HEK293 (cell line): Measurements from ENCODE around the gene MS4A15.

Experiments used
- CTCF ChIA-PET: fragments of 350-600 bp; formaldehyde crosslinking; extraction: SDS; loops from one replicate; lab custom pipeline; 2021; ENCODE audit warnings: antibody characterized with exemption; lab: Yijun Ruan, JAX
- POLR2A ChIA-PET: fragments of 300-600 bp; formaldehyde crosslinking; extraction: SDS; loops from one replicate; lab custom pipeline; 2020; ENCODE audit warnings: antibody characterized with exemption, inconsistent platforms; lab: Yijun Ruan, JAX
- H3K27ac ChIP-seq: fragments of 200-500 bp; sonication (Bioruptor generic); 2 replicates; pipeline ENCODE4 v1.5.1; 2014; ENCODE audit warnings: low read depth, low read length, control low read depth, inconsistent platforms; ENCODE audit errors: extremely low read depth
- H3K36me3 ChIP-seq, 2 experiments: fragments of 200-500 bp in 1 of 2; sonication (Bioruptor generic) in 1 of 2; 1 replicate in 1 of 2; 2 replicates in 1 of 2; pipeline ENCODE4 v1.5.1; 2014 to 2017; ENCODE audit warnings: inconsistent platforms in 2 of 2, low read length in 2 of 2; ENCODE audit not compliant: control insufficient read depth in 2 of 2, insufficient read depth in 1 of 2
- H3K4me1 ChIP-seq: fragments of 200-500 bp; sonication (Bioruptor generic); 2 replicates; pipeline ENCODE4 v1.5.1; 2014; ENCODE audit warnings: mild to moderate bottlenecking, low read length, inconsistent platforms; ENCODE audit not compliant: control insufficient read depth, insufficient read depth
- H3K4me3 ChIP-seq: 2 replicates; pipeline ENCODE4 v1.5.1; 2011; ENCODE audit warnings: low read depth, mild to moderate bottlenecking, control low read depth, low read length, moderate library complexity
- H3K9me3 ChIP-seq: fragments of 200-500 bp; sonication (Bioruptor generic); 2 replicates; pipeline ENCODE4 v1.5.1; 2014; ENCODE audit warnings: low read depth, low read length, inconsistent platforms; ENCODE audit not compliant: control insufficient read depth, insufficient read depth
- ATF2 ChIP-seq: fragments of 450-650 bp; formaldehyde crosslinking; IDR thresholded peaks from 2 replicates; pipeline ENCODE4 v1.5.1; 2016; ENCODE audit warnings: missing biosample characterization, missing genetic modification characterization, low read depth
- MYNN ChIP-seq: fragments of 450-650 bp; formaldehyde crosslinking; IDR thresholded peaks from 2 replicates; pipeline ENCODE4 v1.5.1; 2016; ENCODE audit warnings: missing biosample characterization, missing genetic modification characterization, borderline replicate concordance
- OSR2 ChIP-seq: fragments of 450-650 bp; formaldehyde crosslinking; IDR thresholded peaks from 2 replicates; pipeline ENCODE4 v1.5.1; 2016; ENCODE audit warnings: missing biosample characterization, missing genetic modification characterization
- PRDM10 ChIP-seq: fragments of 450-650 bp; formaldehyde crosslinking; IDR thresholded peaks from 2 replicates; pipeline ENCODE4 v1.5.1; 2016; ENCODE audit warnings: missing biosample characterization, missing genetic modification characterization
- SALL2 ChIP-seq: fragments of 450-650 bp; formaldehyde crosslinking; IDR thresholded peaks from 2 replicates; pipeline ENCODE4 v1.5.0; 2017; ENCODE audit warnings: missing biosample characterization, mild to moderate bottlenecking, missing genetic modification characterization, borderline replicate concordance
- ZBTB17 ChIP-seq: fragments of 450-650 bp; formaldehyde crosslinking; IDR thresholded peaks from 2 replicates; pipeline ENCODE4 v1.5.1; 2016; ENCODE audit warnings: missing biosample characterization, missing genetic modification characterization
- ZBTB49 ChIP-seq: fragments of 450-650 bp; formaldehyde crosslinking; IDR thresholded peaks from 2 replicates; pipeline ENCODE4 v1.5.1; 2016; ENCODE audit warnings: missing biosample characterization, missing genetic modification characterization, low read depth
- ZBTB6 ChIP-seq: fragments of 450-650 bp; formaldehyde crosslinking; IDR thresholded peaks from 2 replicates; pipeline ENCODE4 v1.5.1; 2017; ENCODE audit warnings: missing biosample characterization, missing genetic modification characterization
- ZNF146 ChIP-seq: fragments of 450-650 bp; formaldehyde crosslinking; IDR thresholded peaks from 2 replicates; pipeline ENCODE4 v1.5.1; 2016; ENCODE audit warnings: missing biosample characterization, missing genetic modification characterization
- ZNF362 ChIP-seq: fragments of 450-650 bp; formaldehyde crosslinking; IDR thresholded peaks from 2 replicates; pipeline ENCODE4 v1.5.1; 2016; ENCODE audit warnings: missing biosample characterization, missing genetic modification characterization
- ZNF366 ChIP-seq: fragments of 450-650 bp; formaldehyde crosslinking; conservative IDR thresholded peaks from 2 replicates; pipeline ENCODE4 v1.5.1; 2016; ENCODE audit warnings: missing biosample characterization, missing genetic modification characterization
- ZNF449 ChIP-seq: fragments of 450-650 bp; formaldehyde crosslinking; IDR thresholded peaks from 2 replicates; pipeline ENCODE4 v1.5.1; 2017; ENCODE audit warnings: missing biosample characterization, mild to moderate bottlenecking, missing genetic modification characterization, moderate library complexity
- ZNF529 ChIP-seq: fragments of 450-650 bp; formaldehyde crosslinking; IDR thresholded peaks from 2 replicates; pipeline ENCODE4 v1.5.1; 2017; ENCODE audit warnings: missing genetic modification characterization, missing biosample characterization; ENCODE audit not compliant: insufficient replicate concordance
- ZNF571 ChIP-seq: fragments of 450-650 bp; formaldehyde crosslinking; IDR thresholded peaks from 2 replicates; pipeline ENCODE4 v1.5.0; 2017; ENCODE audit warnings: missing biosample characterization, missing genetic modification characterization
- ZNF600 ChIP-seq: fragments of 450-650 bp; formaldehyde crosslinking; IDR thresholded peaks from 2 replicates; pipeline ENCODE4 v1.5.1; 2016; ENCODE audit warnings: missing biosample characterization, missing genetic modification characterization
- ZNF621 ChIP-seq: fragments of 450-650 bp; formaldehyde crosslinking; IDR thresholded peaks from 2 replicates; pipeline ENCODE4 v1.5.1; 2017; ENCODE audit warnings: missing biosample characterization, missing genetic modification characterization
- ZNF660 ChIP-seq: fragments of 450-650 bp; IDR thresholded peaks from 2 replicates; pipeline ENCODE4 v1.5.1; 2018; ENCODE audit warnings: missing biosample characterization, mild to moderate bottlenecking, missing genetic modification characterization
- ZNF664 ChIP-seq: fragments of 450-650 bp; formaldehyde crosslinking; IDR thresholded peaks from 2 replicates; pipeline ENCODE4 v1.5.1; 2016; ENCODE audit warnings: missing biosample characterization, missing genetic modification characterization
- ZSCAN30 ChIP-seq: fragments of 450-650 bp; IDR thresholded peaks from 2 replicates; pipeline ENCODE4 v1.5.1; 2018; ENCODE audit warnings: missing biosample characterization, mild to moderate bottlenecking, missing genetic modification characterization, moderate library complexity
- ZSCAN5A ChIP-seq: fragments of 450-650 bp; formaldehyde crosslinking; IDR thresholded peaks from 2 replicates; pipeline ENCODE4 v1.5.1; 2016; ENCODE audit warnings: missing biosample characterization, missing genetic modification characterization

Gene MS4A15

GRCh38 chr11:60739114-60739513, 17.6 kb upstream of the MS4A15 start (continued):
- TF ChIP-seq ZNF449 (tag by site-specific recombination) (no peak), SALL2 (tag by site-specific recombination) (no peak), ZBTB6 (tag by site-specific recombination) (no peak), ZNF660 (tag by site-specific recombination) (no peak), ZNF529 (tag by site-specific recombination) (no peak), ZNF571 (no peak), ZNF362 (no peak)

GRCh38 chr11:60740573-60740972, 16.1 kb upstream of the MS4A15 start:
- no peaks in the 10 kb centered on the region for H3K4me1 ChIP-seq
- CTCF ChIA-PET: interaction anchor here (0.5 to 0.6 kb wide), 3 partner anchors 35 to 947 kb away, joined by 3 read pairs; no protein-coding TSS in a partner anchor
- POLR2A ChIA-PET: no interaction called here
- H3K4me3 ChIP-seq: no peak overlapping the region
- no peaks in the 10 kb centered on the region for H3K9me3 ChIP-seq
- H3K27ac ChIP-seq: no peak overlapping the region
- no peaks in the 10 kb centered on the region for H3K36me3 ChIP-seq
- TF ChIP-seq ZNF146 (tag by site-specific recombination) (no peak), ZNF600 (tag by site-specific recombination) (no peak), ZNF621 (tag by site-specific recombination) (no peak), OSR2 (tag by site-specific recombination) (no peak), ZBTB17 (tag by site-specific recombination) (no peak), MYNN (tag by site-specific recombination) (no peak), ZNF664 (tag by site-specific recombination) (no peak), PRDM10 (tag by site-specific recombination) (no peak), ZSCAN30 (tag by site-specific recombination) (no peak), ZNF366 (no peak), ATF2 (tag by site-specific recombination) (no peak), ZBTB49 (no peak), ZSCAN5A (no peak)
